ENCODE data around the gene ZBTB42. TPM values are rescaled to one million over a fixed set of nuclear protein-coding genes. Genes with fewer than 3 reads are reported as not detected.

ZBTB42 gene
- total and polyA plus RNA-seq, 2 donors (not counting 1 experiment from before 2014, with no cell fraction given): 1.6 to 8.3 TPM

- H4K20me1 ChIP-seq (ENCODE audit: control insufficient read depth, insufficient read depth, low read length, poor library complexity, severe bottlenecking): no peaks in the 10 kb centered on the region
- ATAC-seq (ENCODE audit: low read depth): no peak
- no peak overlapping the region for H3K27ac ChIP-seq (ENCODE audit: low read length in 2 of 2)
- peaks cover 0 to 12% (median 0%) of the 10 kb centered on the region in 3 donors for H3K9me3 ChIP-seq (ENCODE audit: control extremely low read depth in 1 of 3, control insufficient read depth in 2 of 3, insufficient read depth in 1 of 3, low read length in 2 of 3)
- Mint-ChIP-seq H3K27me3 (no peaks in the 10 kb centered on the region), H3K27ac (no peak overlapping the region), H3K4me1 (peaks cover 17% of the 10 kb centered on the region), H3K9me3 (ENCODE audit: insufficient read depth) (no peaks in the 10 kb centered on the region), H3K4me3 (no peak overlapping the region)
- intact Hi-C loops (cut with micrococcal nuclease): no loop called here
- no peak for DNase-seq
- peaks cover 11% of the 10 kb centered on the region for H3K79me2 ChIP-seq (ENCODE audit: control insufficient read depth, insufficient read depth, low read length)
- ChIA-PET POLR2A (no interaction called here), CTCF (interaction anchor here (1.3 to 1.4 kb wide), 2 partner anchors 49 to 50 kb away, joined by 3 read pairs; no protein-coding TSS in a partner anchor)
- TF ChIP-seq, protein P1, sequence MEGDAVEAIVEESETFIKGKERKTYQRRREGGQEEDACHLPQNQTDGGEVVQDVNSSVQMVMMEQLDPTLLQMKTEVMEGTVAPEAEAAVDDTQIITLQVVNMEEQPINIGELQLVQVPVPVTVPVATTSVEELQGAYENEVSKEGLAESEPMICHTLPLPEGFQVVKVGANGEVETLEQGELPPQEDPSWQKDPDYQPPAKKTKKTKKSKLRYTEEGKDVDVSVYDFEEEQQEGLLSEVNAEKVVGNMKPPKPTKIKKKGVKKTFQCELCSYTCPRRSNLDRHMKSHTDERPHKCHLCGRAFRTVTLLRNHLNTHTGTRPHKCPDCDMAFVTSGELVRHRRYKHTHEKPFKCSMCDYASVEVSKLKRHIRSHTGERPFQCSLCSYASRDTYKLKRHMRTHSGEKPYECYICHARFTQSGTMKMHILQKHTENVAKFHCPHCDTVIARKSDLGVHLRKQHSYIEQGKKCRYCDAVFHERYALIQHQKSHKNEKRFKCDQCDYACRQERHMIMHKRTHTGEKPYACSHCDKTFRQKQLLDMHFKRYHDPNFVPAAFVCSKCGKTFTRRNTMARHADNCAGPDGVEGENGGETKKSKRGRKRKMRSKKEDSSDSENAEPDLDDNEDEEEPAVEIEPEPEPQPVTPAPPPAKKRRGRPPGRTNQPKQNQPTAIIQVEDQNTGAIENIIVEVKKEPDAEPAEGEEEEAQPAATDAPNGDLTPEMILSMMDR (IDR thresholded peaks at IDR 0.05): no peak
- no peak for TF ChIP-seq EZH2 (IDR thresholded peaks at IDR 0.05; ENCODE audit: borderline replicate concordance, insufficient read depth, low read depth, low read length, poor library complexity, severe bottlenecking)
- H3K27me3 ChIP-seq (replicated peaks in 1 of 4; ENCODE audit: control extremely low read depth in 1 of 4, control insufficient read depth in 3 of 4, insufficient read depth in 4 of 4, low read length in 3 of 4): no peaks in the 10 kb centered on the region
- 95% methylated on average over 9 of the region's 9 CpGs for WGBS (ENCODE audit: insufficient coverage)
- peaks cover 9 to 19% of the 10 kb centered on the region in 2 donors for H3K4me1 ChIP-seq (ENCODE audit: control insufficient read depth in 2 of 2, insufficient read depth in 2 of 2, low read length in 2 of 2)
- H3K4me3 ChIP-seq (ENCODE audit: control extremely low read depth in 1 of 5, extremely low read depth in 1 of 5, insufficient read depth in 1 of 5, low read depth in 2 of 5, low read length in 4 of 5): no peak overlapping the region
- no peak overlapping the region for H3K4me2 ChIP-seq (replicated peaks; ENCODE audit: low read depth, low read length, poor library complexity, severe bottlenecking)
- no peak overlapping the region for H3K9ac ChIP-seq (ENCODE audit: low read length)
- no peak overlapping the region for H2AFZ ChIP-seq (ENCODE audit: insufficient read depth, low read depth, low read length, poor library complexity, severe bottlenecking)
- H3K36me3 ChIP-seq (replicated peaks in 1 of 2; ENCODE audit: control extremely low read depth in 1 of 2, control insufficient read depth in 1 of 2, extremely low read depth in 1 of 2, insufficient read depth in 2 of 2, low read length in 1 of 2): no peaks in the 10 kb centered on the region
Observed at GRCh38 chr14:104818714-104819161, 17.8 kb downstream of the ZBTB42 start.

- Histone ChIP-seq H3K9ac (ENCODE audit: low read length) (no peak overlapping the region), H3K4me2 (replicated peaks; ENCODE audit: low read depth, low read length, poor library complexity, severe bottlenecking) (no peak overlapping the region), H4K20me1 (ENCODE audit: control insufficient read depth, insufficient read depth, low read length, poor library complexity, severe bottlenecking) (no peaks in the 10 kb centered on the region), H2AFZ (ENCODE audit: insufficient read depth, low read depth, low read length, poor library complexity, severe bottlenecking) (no peak overlapping the region), H3K36me3 (replicated peaks in 1 of 2; ENCODE audit: control extremely low read depth in 1 of 2, control insufficient read depth in 1 of 2, extremely low read depth in 1 of 2, insufficient read depth in 2 of 2, low read length in 1 of 2) (no peaks in the 10 kb centered on the region), H3K4me3 (ENCODE audit: control extremely low read depth in 1 of 5, extremely low read depth in 1 of 5, insufficient read depth in 1 of 5, low read depth in 2 of 5, low read length in 4 of 5) (no peak overlapping the region), H3K9me3 (ENCODE audit: control extremely low read depth in 1 of 3, control insufficient read depth in 2 of 3, insufficient read depth in 1 of 3, low read length in 2 of 3) (peaks cover 0 to 12% (median 0%) of the 10 kb centered on the region in 3 donors), H3K27me3 (replicated peaks in 1 of 4; ENCODE audit: control extremely low read depth in 1 of 4, control insufficient read depth in 3 of 4, insufficient read depth in 4 of 4, low read length in 3 of 4) (no peaks in the 10 kb centered on the region), H3K79me2 (ENCODE audit: control insufficient read depth, insufficient read depth, low read length) (peaks cover 11% of the 10 kb centered on the region), H3K4me1 (ENCODE audit: control insufficient read depth in 2 of 2, insufficient read depth in 2 of 2, low read length in 2 of 2) (peaks cover 9 to 19% of the 10 kb centered on the region in 2 donors), H3K27ac (ENCODE audit: low read length in 2 of 2) (no peak overlapping the region)
- H3K27me3 Mint-ChIP-seq: peaks cover under 1% of the 10 kb centered on the region
- no peak overlapping the region for H3K4me3 Mint-ChIP-seq
- intact Hi-C loops (cut with micrococcal nuclease): no loop called here
- peaks cover 14% of the 10 kb centered on the region for H3K4me1 Mint-ChIP-seq
- 93% methylated on average over 12 of the region's 12 CpGs for WGBS (ENCODE audit: insufficient coverage)
- CTCF ChIA-PET: interaction anchor here (1.4 kb wide), 1 partner anchor 51 kb away, joined by 3 read pairs; no protein-coding TSS in a partner anchor
- POLR2A ChIA-PET: no interaction called here
- H3K9me3 Mint-ChIP-seq (ENCODE audit: insufficient read depth): peaks cover 2% of the 10 kb centered on the region
- DNase-seq: no peak
- ATAC-seq (ENCODE audit: low read depth): no peak
- TF ChIP-seq, protein P1 (IDR thresholded peaks at IDR 0.05): no peak
- TF ChIP-seq EZH2 (IDR thresholded peaks at IDR 0.05; ENCODE audit: borderline replicate concordance, insufficient read depth, low read depth, low read length, poor library complexity, severe bottlenecking): no peak
- no peak overlapping the region for H3K27ac Mint-ChIP-seq
Observed at GRCh38 chr14:104819361-104819781, 18.5 kb downstream of the ZBTB42 start.
